PFSK-1 (cell line): Measurements from ENCODE around the gene WDR59.

Source experiments
- FOXP2 ChIP-seq: optimal IDR thresholded peaks from 2 replicates; pipeline ENCODE3; 2011; ENCODE audit warnings: borderline replicate concordance, control low read depth, inconsistent platforms; ENCODE audit not compliant: insufficient read depth; ENCODE audit errors: extremely low read length, extremely low read depth
- POLR2AphosphoS5 ChIP-seq: IDR thresholded peaks from 2 replicates; pipeline ENCODE4 v1.6.1; 2012; ENCODE audit warnings: low read depth, mild to moderate bottlenecking, control low read depth, low read length, moderate library complexity
- TF ChIP-seq, protein P1 (sequence below), 2 experiments: IDR thresholded peaks; 2 replicates each; pipeline versions ENCODE4 v1.6.1 to v1.8.0; 2011 to 2012; ENCODE audit warnings: low read depth in 2 of 2, low read length in 2 of 2, control low read depth in 1 of 2, inconsistent platforms in 1 of 2, mild to moderate bottlenecking in 1 of 2, moderate library complexity in 1 of 2; ENCODE audit not compliant: insufficient read depth in 1 of 2

DNA sequence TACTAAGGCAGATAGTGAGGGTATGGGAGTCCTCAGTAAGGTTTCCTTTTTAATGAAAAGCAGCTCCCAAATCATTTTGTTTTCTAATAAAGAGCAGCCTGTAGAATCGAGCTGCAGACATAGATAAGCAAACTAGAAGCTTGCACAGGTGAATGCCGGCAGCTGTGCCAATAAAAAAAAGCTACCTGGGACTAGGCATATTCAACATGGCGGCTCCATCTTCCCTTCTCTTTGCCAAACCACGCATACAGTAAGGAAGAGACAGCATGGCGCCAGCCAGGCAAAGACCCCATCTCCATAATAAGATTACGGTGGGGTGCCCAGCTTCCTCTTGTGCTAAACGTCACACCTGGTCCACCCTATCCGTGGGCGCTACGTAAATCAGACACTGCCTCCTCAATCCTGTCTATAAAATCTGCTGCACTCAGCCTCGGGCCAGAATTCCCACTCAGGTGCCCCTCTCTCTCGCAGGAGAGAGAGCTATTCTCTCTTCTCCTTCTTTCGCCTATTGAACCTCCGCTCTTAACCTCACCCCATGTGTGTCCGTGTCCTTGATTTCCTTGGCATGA lies 117.6 kb downstream of the WDR59 start:
- no peak for TF ChIP-seq POLR2AphosphoS5
- TF ChIP-seq, protein P1, sequence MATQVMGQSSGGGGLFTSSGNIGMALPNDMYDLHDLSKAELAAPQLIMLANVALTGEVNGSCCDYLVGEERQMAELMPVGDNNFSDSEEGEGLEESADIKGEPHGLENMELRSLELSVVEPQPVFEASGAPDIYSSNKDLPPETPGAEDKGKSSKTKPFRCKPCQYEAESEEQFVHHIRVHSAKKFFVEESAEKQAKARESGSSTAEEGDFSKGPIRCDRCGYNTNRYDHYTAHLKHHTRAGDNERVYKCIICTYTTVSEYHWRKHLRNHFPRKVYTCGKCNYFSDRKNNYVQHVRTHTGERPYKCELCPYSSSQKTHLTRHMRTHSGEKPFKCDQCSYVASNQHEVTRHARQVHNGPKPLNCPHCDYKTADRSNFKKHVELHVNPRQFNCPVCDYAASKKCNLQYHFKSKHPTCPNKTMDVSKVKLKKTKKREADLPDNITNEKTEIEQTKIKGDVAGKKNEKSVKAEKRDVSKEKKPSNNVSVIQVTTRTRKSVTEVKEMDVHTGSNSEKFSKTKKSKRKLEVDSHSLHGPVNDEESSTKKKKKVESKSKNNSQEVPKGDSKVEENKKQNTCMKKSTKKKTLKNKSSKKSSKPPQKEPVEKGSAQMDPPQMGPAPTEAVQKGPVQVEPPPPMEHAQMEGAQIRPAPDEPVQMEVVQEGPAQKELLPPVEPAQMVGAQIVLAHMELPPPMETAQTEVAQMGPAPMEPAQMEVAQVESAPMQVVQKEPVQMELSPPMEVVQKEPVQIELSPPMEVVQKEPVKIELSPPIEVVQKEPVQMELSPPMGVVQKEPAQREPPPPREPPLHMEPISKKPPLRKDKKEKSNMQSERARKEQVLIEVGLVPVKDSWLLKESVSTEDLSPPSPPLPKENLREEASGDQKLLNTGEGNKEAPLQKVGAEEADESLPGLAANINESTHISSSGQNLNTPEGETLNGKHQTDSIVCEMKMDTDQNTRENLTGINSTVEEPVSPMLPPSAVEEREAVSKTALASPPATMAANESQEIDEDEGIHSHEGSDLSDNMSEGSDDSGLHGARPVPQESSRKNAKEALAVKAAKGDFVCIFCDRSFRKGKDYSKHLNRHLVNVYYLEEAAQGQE (IDR thresholded peaks at IDR 0.05; ENCODE audit: insufficient read depth in 1 of 2, low read depth in 2 of 2, low read length in 2 of 2) = no peak
- TF ChIP-seq FOXP2 = no peak
